GM12878 (cell line): ENCODE measurements around the gene CFAP299. TPM values are rescaled to one million over a fixed set of nuclear protein-coding genes. Genes with fewer than 3 reads are reported as not detected.

Experiments used
- ATAC-seq: fragments of 200-7000 bp; cut with Tn5 transposase; 3 replicates; pipeline ENCODE4 v1.9.1; 2020; ENCODE audit warnings: mild to moderate bottlenecking, moderate library complexity
- BruUV-seq: library from RNA; stranded (reverse); fragments of 400-500 nt; replicated peaks from 2 replicates; lab custom pipeline; 2021; lab: Mats Ljungman, UMichigan
- CTCF ChIA-PET: fragments of 300-600 bp; sonication (Branson Sonifier 250); formaldehyde crosslinking; extraction: SDS; loops from one replicate; lab custom pipeline; 2021; ENCODE audit warnings: inconsistent platforms; lab: Yijun Ruan, JAX
- POLR2A ChIA-PET: fragments of 350-600 bp; formaldehyde crosslinking; extraction: SDS; loops from one replicate; lab custom pipeline; 2021; ENCODE audit warnings: inconsistent platforms; lab: Charles Lee
- RAD21 ChIA-PET: fragments of 300-600 bp; sonication (Branson Sonifier 250); formaldehyde crosslinking; loops from one replicate; lab custom pipeline; 2023; ENCODE audit warnings: antibody characterized with exemption; ENCODE audit not compliant: unreplicated experiment; lab: Charles Lee
- SMC1A ChIA-PET: fragments of 300-600 bp; sonication (Branson Sonifier 250); formaldehyde crosslinking; loops from one replicate; lab custom pipeline; 2023; ENCODE audit not compliant: unreplicated experiment, uncharacterized antibody; lab: Charles Lee
- DNase-seq: peaks from one replicate; pipeline ENCODE4 v3.0.0-alpha.2; 2011; ENCODE audit warnings: low read depth, low spot score
- FAIRE-seq: peaks from 3 replicates; lab custom pipeline; 2011; peaks lifted over from hg19 to GRCh38; lab: Jason Lieb, UNC
- H2AFZ ChIP-seq: 2 replicates; pipeline ENCODE4 v1.6.0; 2011; ENCODE audit warnings: low read depth, low read length, control low read depth; ENCODE audit not compliant: control insufficient read depth
- H3K27ac ChIP-seq: 2 replicates; pipeline ENCODE4 v1.5.1; 2011; ENCODE audit warnings: control low read depth; ENCODE audit not compliant: control insufficient read depth, insufficient read depth
- H3K27me3 ChIP-seq, 2 experiments: replicated peaks in 1 of 2; 2 replicates each; pipeline versions ENCODE4 v1.6.0 to v1.6.1; 2011; ENCODE audit warnings: low read length in 1 of 2; ENCODE audit not compliant: control insufficient read depth in 2 of 2, insufficient read depth in 2 of 2
- H3K36me3 ChIP-seq, 2 experiments: 2 replicates each; pipeline ENCODE4 v1.5.1; 2011; ENCODE audit warnings: low read length in 1 of 2; ENCODE audit not compliant: control insufficient read depth in 2 of 2, insufficient read depth in 2 of 2
- H3K4me1 ChIP-seq: 2 replicates; pipeline ENCODE4 v1.6.1; 2011; ENCODE audit warnings: mild to moderate bottlenecking, low read length, moderate library complexity, mixed read lengths; ENCODE audit not compliant: control insufficient read depth, insufficient read depth
- H3K4me2 ChIP-seq: 2 replicates; pipeline ENCODE4 v1.6.0; 2011; ENCODE audit warnings: control low read depth; ENCODE audit not compliant: control insufficient read depth, insufficient read depth
- H3K4me3 ChIP-seq: fragments of 200-600 bp; sonication (generic); 2 replicates; pipeline ENCODE4 v1.5.1; 2016
- H3K79me2 ChIP-seq: 2 replicates; pipeline ENCODE4 v1.6.0; 2011; ENCODE audit warnings: low read length; ENCODE audit not compliant: control insufficient read depth, insufficient read depth
- H3K9ac ChIP-seq: 2 replicates; pipeline ENCODE4 v1.8.0; 2011; ENCODE audit warnings: low read length, control low read depth, mixed read lengths; ENCODE audit not compliant: control insufficient read depth, insufficient read depth
- H3K9me3 ChIP-seq: replicated peaks from 3 replicates; pipeline ENCODE4 v1.5.1; 2011; ENCODE audit warnings: mild to moderate bottlenecking, low read length; ENCODE audit not compliant: control insufficient read depth, insufficient read depth
- H4K20me1 ChIP-seq: 2 replicates; pipeline ENCODE4 v1.6.0; 2011; ENCODE audit not compliant: control insufficient read depth, insufficient read depth
- CBX5 ChIP-seq: sonication (generic); IDR thresholded peaks from 2 replicates; pipeline ENCODE4 v1.6.1; 2016; ENCODE audit warnings: low read depth, moderate library complexity, mild to moderate bottlenecking, inconsistent platforms
- CHD4 ChIP-seq: fragments of 200-600 bp; sonication (generic); IDR thresholded peaks from 2 replicates; pipeline ENCODE4 v1.6.1; 2016; ENCODE audit warnings: mild to moderate bottlenecking
- CREM ChIP-seq: IDR thresholded peaks from 2 replicates; pipeline ENCODE4 v1.6.1; 2014; ENCODE audit warnings: antibody characterized with exemption, low read depth
- DPF2 ChIP-seq: fragments of 450-650 bp; IDR thresholded peaks from 2 replicates; pipeline ENCODE4 v1.6.1; 2017; ENCODE audit warnings: mild to moderate bottlenecking
- FOXM1 ChIP-seq: IDR thresholded peaks from 2 replicates; pipeline ENCODE4 v1.6.1; 2012; ENCODE audit warnings: low read depth, mild to moderate bottlenecking, inconsistent platforms, low read length, moderate library complexity
- NBN ChIP-seq: fragments of 450-650 bp; IDR thresholded peaks from 2 replicates; pipeline ENCODE4 v1.6.1; 2016
- NFYA ChIP-seq: IDR thresholded peaks from 2 replicates; pipeline ENCODE4 v1.6.1; 2011; ENCODE audit warnings: low read depth, mild to moderate bottlenecking, low read length, improper control_type of control experiment, borderline replicate concordance
- PML ChIP-seq: IDR thresholded peaks from 2 replicates; pipeline ENCODE4 v1.6.1; 2012; ENCODE audit warnings: low read length, inconsistent platforms
- POU2F2 ChIP-seq: IDR thresholded peaks from 3 replicates; pipeline ENCODE4 v1.6.1; 2011; ENCODE audit warnings: low read depth, mild to moderate bottlenecking, low read length, borderline replicate concordance
- RELA ChIP-seq: fragments of 450-650 bp; IDR thresholded peaks from 2 replicates; pipeline ENCODE4 v1.8.0; 2014; ENCODE audit warnings: borderline replicate concordance; ENCODE audit not compliant: partially characterized antibody
- SRF ChIP-seq, 2 experiments: IDR thresholded peaks; 2 replicates each; pipeline ENCODE4 v1.6.1; 2011; ENCODE audit warnings: low read depth in 2 of 2, low read length in 2 of 2, mild to moderate bottlenecking in 1 of 2, moderate library complexity in 1 of 2
- ZBED1 ChIP-seq: IDR thresholded peaks from 2 replicates; pipeline ENCODE4 v1.6.1; 2016; ENCODE audit warnings: borderline replicate concordance
- ZNF217 ChIP-seq: fragments of 450-650 bp; IDR thresholded peaks from 2 replicates; pipeline ENCODE4 v1.6.1; 2017; ENCODE audit warnings: antibody characterized with exemption, mild to moderate bottlenecking
- ZSCAN29 ChIP-seq: fragments of 450-650 bp; IDR thresholded peaks from 2 replicates; pipeline ENCODE4 v1.6.1; 2017; ENCODE audit warnings: mild to moderate bottlenecking, moderate library complexity
- WGBS: methylation state at CpG from one replicate; pipeline ENCODE4 v1.1.6; 2016; ENCODE audit warnings: low lambda C conversion rate; ENCODE audit not compliant: insufficient replicate concordance, insufficient coverage; ENCODE audit errors: missing lambda C conversion rate; 5-methylcytosine and 5-hydroxymethylcytosine counted together
- in situ Hi-C: fragments of 300-500 bp; cut with MboI; formaldehyde crosslinking; loops from 9 replicates; pipeline ENCODE4 v1.14.3; 2018; ENCODE audit warnings: mixed read lengths
- intact Hi-C: fragments of 100-400 bp; cut with micrococcal nuclease; formaldehyde crosslinking; loops from one replicate; pipeline ENCODE4 v1.14.2; 2022; ENCODE audit not compliant: unreplicated experiment
- polyA plus RNA-seq, 11 experiments: library from polyadenylated mRNA; depleted of rRNA in 4 of 11; unstranded in 6 of 11; stranded (reverse) in 5 of 11; fragments of >200 nt; fragmentation: Nextera tagmentation in 4 of 11; fragmentation: Illumina TruSeq in 1 of 11; extraction: Ambion mirVana in 4 of 11; extraction: Trizol in 1 of 11; gene quantifications; 1 replicate in 1 of 11; 2 replicates in 10 of 11; pipeline versions ENCODE4 v1.2.1 to v1.2.3, GENCODE V29; 2011 to 2016; ENCODE audit warnings: inconsistent platforms in 2 of 11, missing spikeins in 2 of 11, low read depth in 1 of 11
- total RNA-seq, 4 experiments: library from RNA; depleted of rRNA in 3 of 4; stranded (reverse); fragments of >200 nt in 3 of 4; fragmentation: Illumina TruSeq in 1 of 4; extraction: Trizol in 1 of 4; gene quantifications; 2 replicates each; pipeline versions ENCODE4 v1.2.1 to v1.2.3, GENCODE V29; 2013 to 2021
- TF ChIP-seq, protein P1 (sequence below), 3 experiments: IDR thresholded peaks in 2 of 3; conservative IDR thresholded peaks in 1 of 3; 2 replicates each; pipeline ENCODE4 v1.5.1; 2011; ENCODE audit warnings: low read depth in 3 of 3, low read length in 3 of 3, mild to moderate bottlenecking in 3 of 3, control low read depth in 2 of 3, moderate library complexity in 2 of 3, inconsistent platforms in 1 of 3, mixed read lengths in 1 of 3; ENCODE audit not compliant: control insufficient read depth in 2 of 3, insufficient read depth in 1 of 3; ENCODE audit errors: extremely low read depth in 1 of 3

Gene CFAP299
- total and polyA plus RNA-seq, 10 of the 15 experiments (the other 5 are each of a cell fraction or from before 2014, with no cell fraction given): 0.06 to 0.34 TPM; not detected in 8

DNA sequence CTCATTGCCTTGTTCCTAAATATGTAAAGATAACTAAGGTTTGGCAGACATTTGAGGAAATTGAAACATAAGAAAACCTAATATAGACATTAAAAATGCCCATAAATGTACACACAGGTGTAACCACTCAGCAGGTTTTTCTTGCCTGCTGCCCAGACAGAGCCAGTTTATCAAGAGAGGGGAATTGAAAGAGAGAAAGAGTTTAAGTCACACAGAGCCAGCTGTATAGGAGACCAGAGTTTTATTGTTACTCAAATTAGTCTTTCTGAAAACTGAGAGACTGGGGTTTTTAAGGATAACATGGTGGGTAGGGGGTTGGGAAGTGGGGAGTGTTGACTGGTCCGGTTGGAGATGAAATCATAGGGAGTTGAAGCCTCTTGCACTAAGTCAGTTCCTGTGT lies 119.0 kb downstream of the CFAP299 start:
- in situ Hi-C loops (no loop called here), intact Hi-C loops (no loop called here)
- H3K4me1 ChIP-seq: no peaks in the 10 kb centered on the region
- DNase-seq (no peak), ATAC-seq (no peak), FAIRE-seq (no peak)
- H3K9ac ChIP-seq: no peak overlapping the region
- H3K36me3 ChIP-seq: no peaks in the 10 kb centered on the region
- H3K27me3 ChIP-seq: no peaks in the 10 kb centered on the region
- ChIA-PET SMC1A (interaction anchor here (1.9 kb wide), 1 partner anchor 105 kb away, joined by 4 read pairs; no protein-coding TSS in a partner anchor), CTCF (no interaction called here), POLR2A (no interaction called here), RAD21 (no interaction called here)
- no TSS peak for BruUV-seq
- no peak overlapping the region for H2AFZ ChIP-seq
- no peak overlapping the region for H3K27ac ChIP-seq
- H3K4me3 ChIP-seq: no peak overlapping the region
- H3K4me2 ChIP-seq: no peak overlapping the region
- no peaks in the 10 kb centered on the region; the same call in 2 of the 3 replicates for H3K9me3 ChIP-seq
- TF ChIP-seq FOXM1: no peak
- TF ChIP-seq ZSCAN29: no peak
- TF ChIP-seq SRF (IDR thresholded peaks at IDR 0.05; ENCODE audit: low read depth in 2 of 2, low read length in 2 of 2): no peak
- TF ChIP-seq NBN: no peak
- TF ChIP-seq PML: no peak
- 0% methylated on average over 1 of the region's 1 CpG for WGBS
- H3K79me2 ChIP-seq: no peaks in the 10 kb centered on the region
- no peaks in the 10 kb centered on the region for H4K20me1 ChIP-seq

DNA sequence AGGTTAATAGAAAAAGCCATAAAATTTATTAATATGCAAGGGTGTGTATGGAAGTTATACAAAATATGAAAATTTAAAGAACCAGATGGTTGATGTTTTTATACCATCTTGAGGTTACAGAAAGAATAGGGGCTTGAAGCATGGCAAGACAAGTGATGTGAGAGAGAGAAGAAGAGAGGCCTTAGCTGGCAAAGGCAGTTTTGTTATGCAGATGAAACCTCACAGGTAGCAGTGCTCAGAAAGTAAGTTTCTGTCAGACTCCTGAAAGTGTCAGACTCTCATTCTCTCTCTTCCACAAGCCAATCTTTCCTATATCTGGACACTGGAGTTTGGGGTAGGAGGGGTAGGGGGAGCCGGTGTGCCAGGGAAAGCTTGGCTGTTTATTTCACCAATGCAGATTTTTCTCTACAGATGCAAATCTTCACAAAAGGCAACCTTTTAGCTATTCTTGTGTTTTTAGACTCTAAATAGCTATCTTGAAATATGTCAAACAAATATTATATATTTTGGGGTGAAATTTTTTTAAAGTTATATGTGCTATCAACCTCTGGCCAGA lies 124.5 kb downstream of the CFAP299 start:
- ChIA-PET CTCF (interaction anchor here (2.0 kb wide), 1 partner anchor 580 kb away, joined by 9 read pairs; no protein-coding TSS in a partner anchor), POLR2A (no interaction called here), SMC1A (no interaction called here), RAD21 (no interaction called here)
- H3K36me3 ChIP-seq: no peaks in the 10 kb centered on the region
- H3K4me2 ChIP-seq: no peak overlapping the region
- ATAC-seq (no peak), FAIRE-seq (no peak), DNase-seq (no peak)
- no peaks in the 10 kb centered on the region for H3K9me3 ChIP-seq
- no peaks in the 10 kb centered on the region for H3K79me2 ChIP-seq
- intact Hi-C loops: no loop called here
- H3K27ac ChIP-seq: no peak overlapping the region
- H2AFZ ChIP-seq: no peak overlapping the region
- H3K4me3 ChIP-seq: no peak overlapping the region
- no peaks in the 10 kb centered on the region for H3K27me3 ChIP-seq
- H4K20me1 ChIP-seq: no peaks in the 10 kb centered on the region
- no peaks in the 10 kb centered on the region for H3K4me1 ChIP-seq
- whole genome bisulfite sequencing: 100% methylated on average over 1 of the region's 1 CpG
- in situ Hi-C loops: no loop called here
- BruUV-seq: no TSS peak
- no peak overlapping the region for H3K9ac ChIP-seq
- TF ChIP-seq NFYA (no peak), RELA (no peak), CBX5 (no peak), CHD4 (no peak), ZBED1 (no peak), DPF2 (no peak), ZNF217 (no peak), CREM (no peak), POU2F2 (no peak)
- TF ChIP-seq, protein P1, sequence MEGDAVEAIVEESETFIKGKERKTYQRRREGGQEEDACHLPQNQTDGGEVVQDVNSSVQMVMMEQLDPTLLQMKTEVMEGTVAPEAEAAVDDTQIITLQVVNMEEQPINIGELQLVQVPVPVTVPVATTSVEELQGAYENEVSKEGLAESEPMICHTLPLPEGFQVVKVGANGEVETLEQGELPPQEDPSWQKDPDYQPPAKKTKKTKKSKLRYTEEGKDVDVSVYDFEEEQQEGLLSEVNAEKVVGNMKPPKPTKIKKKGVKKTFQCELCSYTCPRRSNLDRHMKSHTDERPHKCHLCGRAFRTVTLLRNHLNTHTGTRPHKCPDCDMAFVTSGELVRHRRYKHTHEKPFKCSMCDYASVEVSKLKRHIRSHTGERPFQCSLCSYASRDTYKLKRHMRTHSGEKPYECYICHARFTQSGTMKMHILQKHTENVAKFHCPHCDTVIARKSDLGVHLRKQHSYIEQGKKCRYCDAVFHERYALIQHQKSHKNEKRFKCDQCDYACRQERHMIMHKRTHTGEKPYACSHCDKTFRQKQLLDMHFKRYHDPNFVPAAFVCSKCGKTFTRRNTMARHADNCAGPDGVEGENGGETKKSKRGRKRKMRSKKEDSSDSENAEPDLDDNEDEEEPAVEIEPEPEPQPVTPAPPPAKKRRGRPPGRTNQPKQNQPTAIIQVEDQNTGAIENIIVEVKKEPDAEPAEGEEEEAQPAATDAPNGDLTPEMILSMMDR (IDR thresholded peaks at IDR 0.05 in 2 of 3, conservative IDR thresholded peaks at IDR 0.05 in 1 of 3; ENCODE audit: control insufficient read depth in 2 of 3, extremely low read depth in 1 of 3, insufficient read depth in 1 of 3, low read depth in 3 of 3, low read length in 3 of 3): no peak
